Lower leg skin (tissue), 3 donors: Measurements from ENCODE around the gene FHAD1.

Experiments
- POLR2A ChIP-seq, 2 donors: fragments of 450-650 bp; IDR thresholded peaks; one replicate each; pipeline ENCODE4 v1.6.1; 2016 to 2017; ENCODE audit warnings: antibody characterized with exemption in 2 of 2, mild to moderate bottlenecking in 1 of 2, moderate library complexity in 1 of 2
- TF ChIP-seq, protein P1 (sequence below), 3 donors: fragments of 450-650 bp; IDR thresholded peaks; one replicate each; pipeline ENCODE4 v1.5.1; 2016; ENCODE audit warnings: antibody characterized with exemption in 3 of 3, mild to moderate bottlenecking in 3 of 3, moderate library complexity in 2 of 3

DNA sequence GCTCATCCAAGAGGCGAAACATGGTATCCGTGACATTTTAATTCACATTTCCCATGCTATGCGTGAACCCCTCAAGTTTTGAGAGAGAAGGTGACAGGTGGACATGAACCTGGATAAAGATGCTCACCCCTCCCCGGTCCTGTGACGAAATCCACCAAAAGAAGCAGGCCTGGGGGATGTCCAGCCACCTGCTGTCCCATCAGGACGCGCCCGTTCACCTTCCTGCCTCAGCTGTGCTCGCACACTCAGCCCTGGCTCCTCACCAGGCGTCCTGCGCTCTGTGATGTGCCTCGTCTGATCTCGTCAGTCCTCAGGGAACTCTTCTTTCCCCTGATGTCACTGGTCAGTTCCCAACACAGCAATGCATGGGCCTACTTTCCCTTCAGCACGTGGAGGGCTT is 10.3 kb downstream of the FHAD1 start:
- TF ChIP-seq, protein P1, sequence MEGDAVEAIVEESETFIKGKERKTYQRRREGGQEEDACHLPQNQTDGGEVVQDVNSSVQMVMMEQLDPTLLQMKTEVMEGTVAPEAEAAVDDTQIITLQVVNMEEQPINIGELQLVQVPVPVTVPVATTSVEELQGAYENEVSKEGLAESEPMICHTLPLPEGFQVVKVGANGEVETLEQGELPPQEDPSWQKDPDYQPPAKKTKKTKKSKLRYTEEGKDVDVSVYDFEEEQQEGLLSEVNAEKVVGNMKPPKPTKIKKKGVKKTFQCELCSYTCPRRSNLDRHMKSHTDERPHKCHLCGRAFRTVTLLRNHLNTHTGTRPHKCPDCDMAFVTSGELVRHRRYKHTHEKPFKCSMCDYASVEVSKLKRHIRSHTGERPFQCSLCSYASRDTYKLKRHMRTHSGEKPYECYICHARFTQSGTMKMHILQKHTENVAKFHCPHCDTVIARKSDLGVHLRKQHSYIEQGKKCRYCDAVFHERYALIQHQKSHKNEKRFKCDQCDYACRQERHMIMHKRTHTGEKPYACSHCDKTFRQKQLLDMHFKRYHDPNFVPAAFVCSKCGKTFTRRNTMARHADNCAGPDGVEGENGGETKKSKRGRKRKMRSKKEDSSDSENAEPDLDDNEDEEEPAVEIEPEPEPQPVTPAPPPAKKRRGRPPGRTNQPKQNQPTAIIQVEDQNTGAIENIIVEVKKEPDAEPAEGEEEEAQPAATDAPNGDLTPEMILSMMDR (IDR thresholded peaks at IDR 0.05), result no peak
- TF ChIP-seq POLR2A (IDR thresholded peaks at IDR 0.05), result no peak
